Activated CD4-positive, CD25-positive, alpha-beta regulatory T cell treated with anti-CD3 and anti-CD28 coated beads, Interleukin-2, amount 50 U/mL, for 72 hours (primary cell): Measurements from ENCODE around the gene PPP1R7.

Source experiments
- DNase-seq: peaks from one replicate; pipeline ENCODE4 v3.0.0; 2021

Gene PPP1R7

DNA sequence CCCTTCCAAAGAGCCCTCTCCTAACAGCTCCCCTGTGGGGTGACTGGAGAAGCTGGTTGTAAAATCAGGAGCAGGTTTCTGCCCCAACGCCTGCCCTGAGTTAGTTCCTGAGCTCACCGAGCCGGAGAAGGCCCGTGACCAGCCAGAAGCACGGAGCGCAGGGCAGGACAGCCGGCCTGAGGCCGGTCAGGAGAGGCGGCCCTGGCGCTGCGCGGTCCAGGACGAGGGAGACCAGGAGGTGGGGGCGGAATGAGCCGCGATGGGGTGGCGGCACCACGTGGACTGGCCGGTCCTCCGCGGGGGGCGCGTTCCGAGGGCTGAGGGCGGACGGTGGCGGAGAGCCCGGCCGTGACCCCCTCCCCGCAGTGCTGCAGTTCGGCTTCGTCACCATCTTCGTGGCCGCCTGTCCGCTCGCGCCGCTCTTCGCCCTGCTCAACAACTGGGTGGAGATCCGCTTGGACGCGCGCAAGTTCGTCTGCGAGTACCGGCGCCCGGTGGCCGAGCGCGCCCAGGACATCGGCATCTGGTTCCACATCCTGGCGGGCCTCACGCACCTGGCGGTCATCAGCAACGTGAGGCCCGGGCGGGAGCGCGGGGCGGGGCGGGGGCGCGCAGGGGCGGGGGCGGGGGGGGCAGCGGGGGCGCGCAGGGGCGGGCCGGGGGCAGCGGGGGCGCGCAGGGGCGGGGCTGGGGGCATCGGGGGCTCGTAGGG lies 67.2 kb downstream of the PPP1R7 start:
- peak; percentile 41 for DNase-seq

DNA sequence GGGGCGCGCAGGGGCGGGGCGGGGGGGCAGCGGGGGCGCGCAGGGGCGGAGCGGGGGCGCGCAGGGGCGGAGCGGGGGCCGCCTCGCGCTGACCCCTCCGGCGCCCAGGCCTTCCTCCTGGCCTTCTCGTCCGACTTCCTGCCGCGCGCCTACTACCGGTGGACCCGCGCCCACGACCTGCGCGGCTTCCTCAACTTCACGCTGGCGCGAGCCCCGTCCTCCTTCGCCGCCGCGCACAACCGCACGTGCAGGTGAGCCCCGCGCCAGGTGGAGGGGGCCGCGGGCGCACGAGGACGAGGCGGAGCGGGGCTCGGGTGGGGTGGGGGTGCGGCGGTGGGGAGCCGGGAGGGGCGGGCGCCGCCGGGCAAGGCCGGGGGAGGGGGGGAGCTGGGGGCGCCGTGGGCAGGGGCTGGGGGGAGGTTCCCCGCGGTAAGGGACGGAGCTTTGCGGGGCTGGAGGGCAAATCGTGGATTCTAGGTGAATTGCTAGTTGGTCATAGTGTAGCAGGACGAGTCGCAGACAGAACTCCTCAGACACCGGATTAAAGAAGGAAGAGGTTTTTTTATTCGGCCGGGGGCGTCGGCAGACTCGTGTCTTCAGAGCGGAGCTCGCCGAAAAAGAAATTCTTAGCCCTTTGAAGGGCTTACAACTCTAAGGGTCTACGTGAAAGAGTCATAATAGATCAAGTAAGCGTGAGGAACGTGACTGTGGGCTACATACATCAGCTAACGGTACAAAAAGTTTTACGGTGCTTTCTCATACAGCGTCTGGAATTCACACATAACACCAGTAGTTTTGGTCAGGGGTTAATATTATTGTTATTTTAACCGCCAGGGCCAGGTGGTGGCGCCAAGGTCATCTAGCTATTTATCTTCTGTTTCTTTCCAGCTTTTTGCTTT lies 68.1 kb downstream of the PPP1R7 start:
- DNase-seq = peak; percentile 53

DNA sequence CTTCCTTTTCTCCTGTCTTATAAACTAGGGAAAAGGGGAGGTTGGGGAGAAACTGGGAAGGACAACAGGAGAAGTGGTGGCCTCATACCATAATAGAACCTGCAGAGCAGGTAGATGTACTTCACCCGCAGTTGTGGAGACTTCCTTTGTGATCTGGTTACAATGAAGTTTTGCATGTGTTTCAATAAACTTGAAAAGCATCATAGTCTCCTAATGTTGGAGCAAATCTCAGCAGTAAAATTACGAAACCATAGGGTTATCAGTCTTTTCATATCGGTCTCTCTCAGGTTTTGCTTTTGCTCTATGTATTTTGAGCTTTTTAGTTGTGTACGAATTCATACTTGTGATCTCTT lies 68.7 kb downstream of the PPP1R7 start:
- DNase-seq = no peak

DNA sequence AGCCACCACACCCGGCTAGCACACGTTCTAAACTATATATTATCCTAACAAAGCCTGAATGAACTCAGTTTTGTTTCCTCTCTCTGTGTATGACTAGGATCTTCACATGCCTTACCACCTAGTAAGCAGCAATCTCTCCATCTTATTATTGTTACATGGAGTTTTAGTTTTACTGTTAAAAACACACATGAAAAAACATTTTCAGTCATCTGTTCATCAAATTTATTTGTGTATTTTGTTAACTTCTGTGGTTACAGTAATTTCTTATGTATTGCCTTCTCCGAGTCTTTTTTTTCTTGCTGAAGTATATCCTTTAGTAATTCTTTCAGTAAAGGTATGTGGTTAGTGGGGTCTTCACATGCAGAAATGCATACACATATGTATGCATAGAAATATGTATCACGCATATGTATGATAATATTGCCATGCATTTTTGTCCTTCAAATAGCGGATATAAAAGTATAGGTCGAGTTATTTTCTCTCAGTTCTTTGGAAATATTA lies 69.6 kb downstream of the PPP1R7 start:
- no peak for DNase-seq

DNA sequence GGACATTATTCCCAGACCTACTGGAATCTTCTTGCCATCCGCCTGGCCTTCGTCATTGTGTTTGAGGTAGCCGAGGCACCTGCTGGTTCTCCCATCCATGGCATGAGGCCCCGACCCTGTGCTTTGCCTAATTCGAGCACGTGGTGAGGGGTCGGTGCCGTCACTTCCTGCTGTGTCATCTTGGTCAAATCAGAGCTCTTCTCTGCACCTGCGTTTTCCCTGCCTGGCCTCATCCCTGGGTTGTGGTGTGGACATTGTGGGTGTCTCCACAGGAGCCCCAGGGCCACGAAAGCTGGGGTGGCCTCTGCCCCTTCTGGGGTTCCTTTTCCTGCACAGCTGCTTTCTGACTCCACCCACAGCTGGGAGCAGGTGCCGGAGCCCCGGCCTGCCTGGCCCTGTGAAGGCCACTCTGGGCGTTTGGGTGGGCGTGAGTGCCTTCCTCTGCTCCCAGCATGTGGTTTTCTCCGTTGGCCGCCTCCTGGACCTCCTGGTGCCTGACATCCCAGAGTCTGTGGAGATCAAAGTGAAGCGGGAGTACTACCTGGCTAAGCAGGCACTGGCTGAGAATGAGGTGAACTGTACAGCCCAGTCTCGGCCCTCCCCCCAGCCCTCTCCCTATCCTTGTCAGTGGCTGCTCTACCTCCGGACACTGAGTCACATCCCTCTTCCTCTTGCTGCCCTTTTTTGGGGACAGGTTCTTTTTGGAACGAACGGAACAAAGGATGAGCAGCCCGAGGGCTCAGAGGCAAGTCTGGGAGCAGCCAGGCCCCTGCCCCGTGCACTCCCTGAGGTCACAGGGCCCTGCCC lies 73.1 kb downstream of the PPP1R7 start:
- no peak for DNase-seq

DNA sequence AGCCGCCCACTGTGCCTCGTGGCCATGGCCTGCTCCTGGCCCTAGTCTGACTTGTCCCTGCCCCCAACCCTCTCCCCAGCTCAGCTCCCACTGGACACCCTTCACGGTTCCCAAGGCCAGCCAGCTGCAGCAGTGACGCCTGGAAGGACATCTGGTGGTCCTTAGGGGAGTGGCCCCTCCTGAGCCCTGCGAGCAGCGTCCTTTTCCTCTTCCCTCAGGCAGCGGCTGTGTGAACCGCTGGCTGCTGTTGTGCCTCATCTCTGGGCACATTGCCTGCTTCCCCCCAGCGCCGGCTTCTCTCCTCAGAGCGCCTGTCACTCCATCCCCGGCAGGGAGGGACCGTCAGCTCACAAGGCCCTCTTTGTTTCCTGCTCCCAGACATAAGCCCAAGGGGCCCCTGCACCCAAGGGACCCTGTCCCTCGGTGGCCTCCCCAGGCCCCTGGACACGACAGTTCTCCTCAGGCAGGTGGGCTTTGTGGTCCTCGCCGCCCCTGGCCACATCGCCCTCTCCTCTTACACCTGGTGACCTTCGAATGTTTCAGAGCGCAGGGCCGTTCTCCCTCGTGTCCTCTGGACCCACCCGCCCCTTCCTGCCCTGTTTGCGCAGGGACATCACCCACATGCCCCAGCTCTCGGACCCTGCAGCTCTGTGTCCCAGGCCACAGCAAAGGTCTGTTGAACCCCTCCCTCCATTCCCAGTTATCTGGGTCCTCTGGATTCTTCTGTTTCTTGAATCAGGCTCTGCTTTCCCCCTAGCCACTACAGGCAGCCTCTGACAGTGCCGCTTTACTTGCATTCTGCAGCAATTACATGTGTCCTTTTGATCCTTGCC lies 74.0 kb downstream of the PPP1R7 start:
- no peak for DNase-seq

DNA sequence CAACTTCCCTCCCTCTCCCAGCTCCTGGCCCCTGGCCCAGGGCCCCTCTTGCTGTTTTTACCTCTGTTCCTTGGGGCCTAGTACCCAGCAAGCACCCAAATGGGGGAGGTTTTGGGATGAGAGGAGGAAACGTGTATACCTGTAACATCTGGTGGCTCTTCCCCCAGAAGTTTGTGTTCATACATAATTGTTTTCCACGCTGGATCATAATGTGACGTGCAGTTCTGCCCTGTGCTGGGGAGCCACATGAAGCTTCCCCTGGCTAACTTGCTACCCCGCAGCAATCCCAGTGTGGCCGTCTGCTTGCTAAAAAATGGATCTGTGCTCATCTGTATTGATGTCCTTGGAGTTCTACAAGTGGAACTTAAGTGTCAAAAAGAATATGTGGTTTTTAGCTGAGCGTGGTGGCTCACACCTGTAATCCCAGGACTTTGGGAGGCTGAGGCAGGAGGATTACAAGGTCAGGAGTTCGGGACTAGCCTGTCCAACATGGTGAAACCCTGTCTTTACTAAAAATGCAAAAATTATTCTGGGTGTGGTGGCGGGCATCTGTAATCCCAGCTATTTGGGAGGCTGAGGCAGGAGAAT lies 74.7 kb downstream of the PPP1R7 start:
- DNase-seq = no peak

DNA sequence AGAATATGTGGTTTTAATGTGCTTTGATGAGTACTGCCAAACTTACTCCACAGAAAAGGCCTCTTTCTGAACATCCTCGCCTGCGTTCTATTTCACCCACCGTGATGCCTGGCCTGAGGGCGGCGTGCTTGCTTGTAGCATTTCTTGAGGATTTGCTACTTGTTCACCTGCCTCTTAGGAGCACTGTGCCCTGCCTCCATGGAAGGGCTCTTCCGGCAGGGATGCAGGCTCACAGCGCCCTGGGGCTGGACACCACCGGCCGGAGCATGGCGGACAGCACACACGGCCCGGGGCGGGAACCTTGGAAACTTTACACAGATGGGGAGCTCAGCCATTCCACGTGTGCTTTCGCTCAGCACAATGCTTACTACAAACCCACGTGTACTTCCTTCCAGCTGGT lies 75.3 kb downstream of the PPP1R7 start:
- no peak for DNase-seq

DNA sequence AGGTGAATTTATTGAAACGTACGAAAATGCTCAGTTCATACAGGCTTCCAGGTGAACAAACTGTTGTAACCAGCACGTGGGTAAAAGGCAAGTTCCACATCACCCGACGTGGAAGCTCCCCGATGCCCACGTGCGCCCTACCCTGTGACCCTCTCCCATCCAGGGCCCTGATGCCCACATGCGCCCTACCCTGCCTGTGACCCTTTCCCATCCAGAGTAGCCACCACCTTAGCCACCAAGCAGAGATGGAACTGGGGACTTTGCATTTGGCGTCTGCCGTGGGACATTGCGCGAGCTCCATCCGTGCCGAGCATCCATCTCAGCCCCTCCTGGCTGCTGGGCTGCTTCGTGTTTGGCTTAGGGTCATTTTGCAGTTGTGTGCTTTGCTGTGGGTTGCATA lies 75.7 kb downstream of the PPP1R7 start:
- DNase-seq = no peak

DNA sequence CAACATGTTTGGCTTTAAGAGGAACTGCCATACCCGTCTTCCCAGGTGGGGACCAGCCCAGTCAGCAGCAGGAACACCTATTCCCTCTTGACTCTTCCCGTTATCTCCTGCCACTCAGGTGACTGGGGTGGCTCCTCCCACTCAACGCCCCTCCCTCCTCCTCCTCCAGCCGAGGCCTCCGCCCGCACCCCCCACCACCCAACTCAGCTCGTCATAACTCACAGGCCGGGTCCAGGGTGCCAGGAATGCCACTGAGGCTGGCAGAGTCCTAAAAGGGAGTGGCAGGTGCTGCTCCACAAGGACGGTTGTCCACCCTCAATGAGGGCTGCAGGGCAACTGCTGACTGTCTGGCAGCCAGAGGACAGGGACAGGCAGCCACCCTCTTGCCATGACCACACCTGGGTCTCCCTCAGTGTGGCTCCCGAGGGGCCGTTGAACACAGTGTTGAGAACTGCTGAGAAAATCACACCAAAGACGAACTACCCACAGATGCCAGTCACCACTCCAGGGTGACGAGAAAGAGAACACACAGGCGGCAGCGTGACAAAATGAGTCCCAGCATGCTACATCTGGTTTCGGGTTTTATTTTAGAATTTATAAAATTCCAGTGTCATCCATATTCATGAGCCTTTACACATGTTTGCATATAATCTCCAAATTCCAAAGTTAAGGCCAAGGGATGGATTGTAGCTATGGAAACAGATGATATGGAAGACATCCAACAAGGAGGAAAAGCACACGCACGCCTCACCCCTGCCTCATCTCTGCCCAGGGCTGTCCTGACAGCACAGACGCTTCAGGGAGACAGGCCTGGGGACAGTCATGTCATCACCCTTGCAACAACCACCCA lies 76.7 kb downstream of the PPP1R7 start:
- no peak for DNase-seq

DNA sequence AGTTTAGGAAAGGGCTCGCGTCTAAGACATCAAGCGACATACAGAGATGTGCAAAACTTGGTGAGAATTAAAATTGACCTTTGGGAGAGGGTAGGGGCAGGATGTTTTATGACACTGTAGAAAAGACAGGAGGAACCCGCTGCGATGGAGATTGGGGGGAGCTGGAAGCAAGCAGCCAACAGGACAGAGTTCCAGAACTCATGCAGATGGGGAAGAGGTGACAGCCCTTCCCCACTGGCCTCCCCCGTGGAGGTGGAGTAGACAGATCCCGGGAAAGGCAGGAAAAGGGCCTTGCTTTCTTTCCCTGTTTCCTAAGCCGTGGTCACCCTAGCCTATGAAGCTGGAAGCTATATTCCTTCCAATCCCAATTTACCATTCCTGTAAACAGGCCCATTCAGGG lies 77.3 kb downstream of the PPP1R7 start:
- no peak for DNase-seq

DNA sequence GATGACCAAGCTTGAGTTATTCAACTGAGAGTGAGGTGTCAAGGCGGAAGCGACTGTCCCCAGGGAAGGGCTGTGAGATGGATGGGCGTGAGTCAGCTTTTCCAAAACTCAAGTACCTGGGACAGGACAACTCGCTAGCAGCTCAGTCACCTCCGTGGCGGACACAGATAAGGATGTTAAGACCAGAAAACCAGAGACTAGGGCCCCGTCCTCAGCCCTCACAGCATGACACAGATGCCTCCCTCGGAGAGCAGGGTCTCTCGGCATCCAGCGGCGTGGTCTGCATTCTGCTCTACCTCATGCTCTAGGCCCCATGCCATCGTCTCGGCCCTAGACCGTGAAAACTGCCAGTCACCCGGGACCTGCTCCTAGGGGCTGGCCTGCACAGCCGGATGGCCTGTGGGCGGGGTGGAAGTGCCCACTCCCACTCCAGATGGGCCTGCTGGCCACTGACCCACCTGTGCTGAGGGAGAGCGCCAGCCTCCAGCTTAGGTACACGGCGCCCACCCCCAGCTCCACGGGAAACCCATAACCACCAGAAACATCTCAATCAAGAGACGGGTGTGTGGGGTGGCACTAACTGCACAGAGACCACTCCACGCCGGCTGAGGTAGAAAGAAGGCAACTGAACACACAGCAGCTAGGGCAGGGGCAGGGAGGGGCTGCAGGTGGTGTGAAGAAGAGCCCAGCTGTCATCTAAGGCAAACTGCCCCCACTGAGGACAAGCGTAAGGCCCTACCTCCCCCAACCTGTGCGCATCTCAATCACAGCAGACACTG lies 78.0 kb downstream of the PPP1R7 start:
- no peak for DNase-seq

DNA sequence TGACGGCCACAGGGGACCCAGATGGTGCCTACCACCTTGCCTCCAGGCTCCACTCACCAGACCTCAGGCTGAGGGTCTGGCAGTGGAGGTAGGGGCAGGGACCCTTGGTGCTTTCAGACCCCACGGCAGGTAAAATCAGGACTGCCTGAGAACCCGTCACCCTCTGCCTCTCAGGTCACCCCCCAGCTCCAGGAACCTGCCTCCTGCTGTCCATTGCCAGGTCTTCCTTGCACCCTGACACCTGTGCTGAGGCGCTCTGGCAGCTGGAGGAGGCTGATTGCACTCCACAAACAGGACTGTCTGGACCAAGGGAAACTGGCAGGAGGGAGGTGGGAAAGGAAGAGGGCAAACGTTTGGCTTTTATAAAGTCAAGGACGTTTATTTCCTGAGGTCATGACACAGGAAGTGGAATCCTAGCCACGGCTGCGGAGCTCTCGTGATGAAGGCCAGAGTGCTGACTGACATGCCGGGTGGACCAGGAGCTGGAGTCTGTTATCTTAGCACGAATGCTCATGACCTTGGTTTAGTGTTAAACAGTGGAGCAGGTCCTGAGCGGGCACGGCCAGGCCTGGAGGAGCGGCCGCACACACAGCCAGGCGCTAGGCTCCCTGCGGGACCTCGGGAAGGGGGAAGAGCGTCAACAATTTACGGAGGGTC lies 78.7 kb downstream of the PPP1R7 start:
- no peak for DNase-seq

DNA sequence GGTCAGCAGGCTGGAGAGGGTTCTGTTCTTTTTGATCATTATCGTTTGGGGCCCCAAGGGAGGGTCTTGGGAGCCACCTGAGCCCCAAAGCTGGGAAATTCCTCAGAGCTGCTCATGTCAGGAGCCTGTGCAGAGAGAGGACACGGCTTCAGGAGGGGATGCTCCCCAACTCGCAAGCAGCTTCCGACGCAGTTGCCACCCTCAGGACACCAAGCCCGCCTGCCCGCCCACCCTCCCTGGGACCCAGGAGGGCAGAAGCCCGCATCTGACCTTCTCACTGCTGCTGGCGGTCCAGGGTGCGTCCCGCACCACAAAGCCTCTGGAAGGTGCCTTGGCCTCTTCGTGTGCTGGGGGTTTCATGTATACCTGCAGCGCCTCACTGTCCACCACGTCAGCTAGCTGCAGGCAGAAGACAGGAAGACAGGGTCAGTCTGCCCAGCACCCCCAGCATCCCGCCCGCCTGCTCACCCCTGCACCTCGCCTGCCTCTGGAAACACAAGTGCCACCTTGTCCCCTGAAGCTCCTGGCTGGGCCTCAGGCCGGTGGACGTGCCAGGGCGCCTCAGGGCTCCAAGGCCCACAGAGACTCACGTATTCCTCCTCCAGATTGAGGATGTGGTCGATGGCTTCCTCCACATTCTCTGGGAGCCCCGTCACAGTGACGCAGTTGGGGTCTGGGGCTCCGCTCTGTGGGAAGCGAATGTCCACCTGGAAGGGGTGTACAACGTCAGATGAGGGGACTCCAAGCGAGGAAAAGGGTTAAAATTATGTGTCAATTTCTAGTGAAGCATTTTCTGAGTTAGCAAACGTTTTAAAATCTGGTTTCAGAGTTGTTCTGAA lies 79.5 kb downstream of the PPP1R7 start:
- DNase-seq = no peak

DNA sequence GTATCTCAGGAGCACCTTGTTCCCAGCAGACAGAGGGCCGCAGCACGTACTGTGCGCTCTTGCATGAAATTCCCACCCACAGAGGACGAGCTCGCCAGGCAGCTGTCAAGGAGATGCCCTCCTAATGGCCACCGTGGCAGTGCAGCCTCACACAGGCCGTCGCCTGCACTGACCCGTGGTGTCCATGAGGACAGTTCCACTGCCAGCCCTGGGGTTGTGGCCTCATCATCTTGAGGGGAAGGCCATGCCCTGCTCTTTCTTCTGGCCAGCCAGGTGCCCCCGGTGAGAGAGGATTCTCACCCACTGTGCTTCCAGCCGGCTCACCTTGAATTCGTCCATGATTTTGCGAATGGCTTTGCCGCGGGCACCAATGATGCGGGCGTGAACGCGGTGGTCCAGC lies 80.2 kb downstream of the PPP1R7 start:
- no peak for DNase-seq

DNA sequence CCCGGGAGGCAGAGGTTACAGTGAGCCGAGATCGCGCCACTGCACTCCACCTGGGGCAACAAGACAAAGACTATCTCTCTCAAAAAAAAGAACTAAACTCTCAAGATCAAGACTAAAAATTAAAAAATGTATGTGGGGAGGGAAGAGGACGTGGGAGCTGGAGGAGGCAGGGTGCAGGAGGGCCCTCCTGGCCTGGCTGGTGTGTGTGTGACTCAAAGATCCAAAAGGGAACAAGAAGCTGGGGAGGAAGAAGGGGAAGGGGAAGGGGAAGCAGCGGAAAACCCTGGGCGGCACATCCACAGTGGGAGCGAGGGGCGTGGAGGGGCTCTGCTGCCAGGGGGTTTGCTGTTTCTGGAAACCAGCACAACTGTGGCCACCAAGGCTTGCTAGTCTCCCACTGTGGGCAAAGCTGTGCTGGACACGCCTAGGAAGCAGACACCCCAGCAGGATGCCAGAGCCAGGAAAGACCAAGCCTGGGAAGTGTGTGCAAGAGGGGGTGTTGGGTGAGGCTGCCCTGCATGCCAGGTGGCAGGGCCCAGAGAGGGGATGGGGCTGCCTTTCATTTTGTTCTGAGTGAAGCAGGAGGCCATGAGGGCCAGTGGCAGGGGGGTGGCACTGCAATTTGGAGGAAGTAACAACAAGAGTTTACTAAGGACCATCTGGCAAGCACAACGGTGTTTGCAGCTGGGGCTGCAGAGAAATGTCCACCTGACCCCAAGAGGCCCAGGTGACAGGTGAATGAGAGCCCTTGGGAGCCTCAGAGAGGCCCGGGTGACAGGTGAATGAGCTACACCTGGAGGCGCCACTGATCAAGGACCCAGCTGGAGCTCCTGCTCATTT lies 82.7 kb downstream of the PPP1R7 start:
- no peak for DNase-seq
